Mesendoderm (in vitro differentiated cells): ENCODE results near the gene UNC119B.
A peak's percentile ranks its signal among the peaks of the same experiment; 100 is the strongest.
"Not testable (repeated sequence)": the region's sequence is repeated elsewhere in the genome, so short reads cannot be mapped to it uniquely, and the experiment has no call there.

Experiments used
- DNase-seq: peaks from one replicate; pipeline ENCODE4 v3.0.0; 2013
- H2AK5ac ChIP-seq: 2 replicates; pipeline ENCODE4 v1.6.1; 2013; ENCODE audit warnings: low read length, inconsistent platforms
- H2BK120ac ChIP-seq: 2 replicates; pipeline ENCODE4 v1.6.1; 2013; ENCODE audit warnings: low read depth, mild to moderate bottlenecking, low read length, moderate library complexity, mixed read lengths
- H2BK15ac ChIP-seq: replicated peaks from 2 replicates; pipeline ENCODE4 v1.6.1; 2013; ENCODE audit warnings: low read depth, mild to moderate bottlenecking, moderate library complexity
- H2BK5ac ChIP-seq: 2 replicates; pipeline ENCODE4 v1.6.1; 2013; ENCODE audit warnings: low read length, inconsistent platforms
- H3K18ac ChIP-seq: 2 replicates; pipeline ENCODE4 v1.6.1; 2013; ENCODE audit warnings: mild to moderate bottlenecking, low read length, mixed read lengths
- H3K23ac ChIP-seq: one replicate; pipeline ENCODE4 v1.6.1; 2013; ENCODE audit warnings: low read length
- H3K27ac ChIP-seq: 2 replicates; pipeline ENCODE4 v1.5.1; 2013; ENCODE audit warnings: low read depth, mild to moderate bottlenecking, inconsistent platforms, low read length, moderate library complexity
- H3K27me3 ChIP-seq: 2 replicates; pipeline ENCODE4 v1.6.1; 2013; ENCODE audit warnings: low read length, control low read depth, mild to moderate bottlenecking, inconsistent platforms; ENCODE audit not compliant: insufficient read depth, poor library complexity
- H3K36me3 ChIP-seq: 2 replicates; pipeline ENCODE4 v1.6.1; 2013; ENCODE audit warnings: low read length, inconsistent platforms; ENCODE audit not compliant: control insufficient read depth, insufficient read depth
- H3K4ac ChIP-seq: one replicate; pipeline ENCODE4 v1.6.1; 2013; ENCODE audit warnings: low read depth, mild to moderate bottlenecking, low read length, moderate library complexity
- H3K4me1 ChIP-seq: 2 replicates; pipeline ENCODE4 v1.6.1; 2013; ENCODE audit warnings: low read depth, low read length, inconsistent platforms; ENCODE audit not compliant: control insufficient read depth
- H3K4me2 ChIP-seq: 2 replicates; pipeline ENCODE4 v1.6.1; 2013; ENCODE audit warnings: low read length
- H3K4me3 ChIP-seq: 2 replicates; pipeline ENCODE4 v1.5.1; 2013; ENCODE audit warnings: mild to moderate bottlenecking, low read length
- H3K56ac ChIP-seq: one replicate; pipeline ENCODE4 v1.6.1; 2013; ENCODE audit warnings: low read length
- H3K79me1 ChIP-seq: 2 replicates; pipeline ENCODE4 v1.6.1; 2013; ENCODE audit warnings: low read length, inconsistent platforms
- H3K79me2 ChIP-seq: 2 replicates; pipeline ENCODE4 v1.6.1; 2013; ENCODE audit warnings: mild to moderate bottlenecking, low read length; ENCODE audit not compliant: control insufficient read depth, insufficient read depth
- H3K9ac ChIP-seq: 2 replicates; pipeline ENCODE4 v1.6.1; 2013; ENCODE audit warnings: low read length, inconsistent platforms
- H4K5ac ChIP-seq: one replicate; pipeline ENCODE4 v1.6.1; 2013; ENCODE audit warnings: low read length
- H4K8ac ChIP-seq: one replicate; pipeline ENCODE4 v1.6.1; 2013; ENCODE audit warnings: low read depth, mild to moderate bottlenecking, control low read depth, low read length, moderate library complexity
- WGBS: extraction: QIAGEN DNeasy Blood & Tissue Kit; methylation state at CpG from one replicate; pipeline ENCODE4 v1.1.7; 2013; ENCODE audit warnings: low lambda C conversion rate, missing lambda C conversion rate; ENCODE audit not compliant: insufficient coverage; ENCODE audit errors: extremely low coverage; 5-methylcytosine and 5-hydroxymethylcytosine counted together

The UNC119B gene

DNA sequence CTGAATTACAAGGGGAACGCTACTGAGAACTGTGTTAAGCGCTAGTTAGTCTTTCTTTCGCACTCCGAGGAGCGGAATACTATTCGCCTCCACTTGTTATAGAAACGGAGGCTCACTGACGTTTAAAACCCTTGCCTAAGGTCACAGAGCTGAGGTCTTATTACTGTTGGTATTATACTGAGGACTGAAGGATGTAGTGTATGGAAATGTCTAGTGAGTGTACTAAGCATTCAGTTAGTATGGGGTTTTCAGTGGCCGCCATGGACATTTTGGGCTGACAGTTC lies 16.2 kb downstream of the UNC119B start:
- Histone ChIP-seq H3K27ac (no peak overlapping the region), H2BK15ac (no peak overlapping the region), H2BK5ac (no peak overlapping the region), H2BK120ac (no peak overlapping the region), H3K4me2 (no peak overlapping the region), H3K4me3 (no peak overlapping the region), H3K79me2 (no peaks in the 10 kb centered on the region), H3K4me1 (no peaks in the 10 kb centered on the region), H4K8ac (no peak overlapping the region), H3K27me3 (no peaks in the 10 kb centered on the region), H4K5ac (peak overlapping the region; percentile 95), H3K79me1 (no peaks in the 10 kb centered on the region), H3K56ac (peak overlapping the region; percentile 86), H3K36me3 (peaks cover 6% of the 10 kb centered on the region), H2AK5ac (no peak overlapping the region), H3K23ac (no peak overlapping the region), H3K9ac (peak overlapping the region; percentile 82), H3K4ac (no peak overlapping the region), H3K18ac (no peak overlapping the region)
- no CpG with 5 or more reads among the region's 9 CpGs for WGBS
- DNase-seq: no peak

DNA sequence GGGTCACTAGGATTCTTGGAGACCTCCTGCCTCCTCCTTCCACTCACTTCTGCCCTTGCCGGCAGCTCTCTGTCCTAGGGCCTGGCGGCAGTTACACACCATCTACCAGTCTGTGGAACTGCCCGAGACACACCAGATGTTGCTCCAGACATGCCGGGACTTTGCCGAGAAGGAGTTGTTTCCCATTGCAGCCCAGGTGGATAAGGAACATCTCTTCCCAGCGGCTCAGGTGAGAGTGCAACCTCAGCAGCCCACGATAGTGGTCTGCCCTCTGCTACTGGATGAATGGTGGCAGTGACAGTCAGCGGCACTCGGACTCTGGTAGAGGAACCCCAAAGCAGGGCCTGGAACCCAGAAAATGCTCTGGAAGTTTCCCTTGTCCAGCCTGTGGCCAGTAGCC lies 16.7 kb downstream of the UNC119B start:
- Histone ChIP-seq H4K8ac (no peak overlapping the region), H2BK120ac (no peak overlapping the region), H2BK5ac (no peak overlapping the region), H3K23ac (no peak overlapping the region), H3K9ac (no peak overlapping the region), H3K79me1 (no peaks in the 10 kb centered on the region), H2BK15ac (no peak overlapping the region), H4K5ac (no peak overlapping the region), H3K36me3 (peaks cover 3% of the 10 kb centered on the region), H3K4me2 (no peak overlapping the region), H3K79me2 (no peaks in the 10 kb centered on the region), H3K4me1 (no peaks in the 10 kb centered on the region), H3K56ac (no peak overlapping the region), H3K27me3 (no peaks in the 10 kb centered on the region), H2AK5ac (no peak overlapping the region), H3K27ac (no peak overlapping the region), H3K4me3 (no peak overlapping the region), H3K4ac (no peak overlapping the region), H3K18ac (no peak overlapping the region)
- WGBS: no CpG with 5 or more reads among the region's 9 CpGs
- DNase-seq: no peak

DNA sequence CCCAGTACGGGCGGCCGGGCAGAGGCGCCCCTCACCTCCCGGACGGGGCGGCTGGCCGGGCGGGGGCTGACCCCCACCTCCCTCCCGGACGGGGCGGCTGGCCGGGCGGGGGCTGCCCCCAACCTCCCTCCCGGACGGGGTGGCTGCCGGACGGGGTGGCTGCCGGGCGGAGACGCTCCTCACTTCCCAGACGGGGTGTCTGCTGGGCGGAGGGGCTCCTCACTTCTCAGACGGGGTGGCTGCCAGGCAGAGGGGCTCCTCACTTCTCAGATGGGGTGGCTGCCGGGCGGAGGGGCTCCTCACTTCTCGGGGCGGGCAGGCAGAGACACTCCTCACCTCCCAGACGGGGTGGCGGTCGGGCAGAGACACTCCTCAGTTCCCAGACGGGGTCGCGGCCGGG lies 21.9 kb downstream of the UNC119B start:
- H3K9ac ChIP-seq, H3K4me3 ChIP-seq, H3K56ac ChIP-seq, H3K4me1 ChIP-seq, H3K23ac ChIP-seq, H3K79me1 ChIP-seq, H3K18ac ChIP-seq, H3K36me3 ChIP-seq, H3K27ac ChIP-seq, H4K8ac ChIP-seq, H4K5ac ChIP-seq, H2BK120ac ChIP-seq, H3K27me3 ChIP-seq, H2BK15ac ChIP-seq, DNase-seq, H2BK5ac ChIP-seq, H3K4me2 ChIP-seq, H3K4ac ChIP-seq, H3K79me2 ChIP-seq, H2AK5ac ChIP-seq: not testable (repeated sequence)
- no CpG with 5 or more reads among the region's 35 CpGs for WGBS

DNA sequence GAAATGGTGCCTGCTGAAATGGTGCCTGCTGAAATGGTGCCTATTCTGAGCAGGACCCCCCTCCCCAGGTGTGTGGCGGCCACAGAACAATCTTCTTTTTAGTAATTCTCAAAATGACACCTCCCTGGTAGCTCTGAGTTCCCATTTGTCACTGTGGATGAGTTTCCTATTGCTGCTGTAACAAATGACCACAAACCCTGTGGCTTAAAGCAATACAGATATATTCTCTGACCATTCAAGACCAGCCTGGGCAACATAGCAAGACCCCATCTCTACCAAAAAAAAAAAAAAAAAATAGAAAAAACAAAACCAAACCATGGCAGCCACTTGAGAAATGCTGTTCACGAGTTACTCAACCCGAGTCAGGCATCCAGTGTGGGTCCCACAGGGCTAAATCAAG lies 23.3 kb downstream of the UNC119B start:
- no peaks in the 10 kb centered on the region for H3K36me3 ChIP-seq
- no peak overlapping the region for H3K18ac ChIP-seq
- no peaks in the 10 kb centered on the region for H3K79me2 ChIP-seq
- no peaks in the 10 kb centered on the region for H3K4me1 ChIP-seq
- no peak overlapping the region for H3K4me3 ChIP-seq
- H3K4ac ChIP-seq: no peak overlapping the region
- no peaks in the 10 kb centered on the region for H3K27me3 ChIP-seq
- H3K4me2 ChIP-seq: no peak overlapping the region
- no peak overlapping the region for H3K9ac ChIP-seq
- H3K56ac ChIP-seq: no peak overlapping the region
- no peak for DNase-seq
- no peaks in the 10 kb centered on the region for H3K79me1 ChIP-seq
- no peak overlapping the region for H3K23ac ChIP-seq
- no peak overlapping the region for H3K27ac ChIP-seq
- H2BK120ac ChIP-seq: no peak overlapping the region
- H4K8ac ChIP-seq: no peak overlapping the region
- no CpG with 5 or more reads among the region's 3 CpGs for WGBS
- H2BK15ac ChIP-seq: no peak overlapping the region
- no peak overlapping the region for H2AK5ac ChIP-seq
- H2BK5ac ChIP-seq: no peak overlapping the region
- no peak overlapping the region for H4K5ac ChIP-seq

DNA sequence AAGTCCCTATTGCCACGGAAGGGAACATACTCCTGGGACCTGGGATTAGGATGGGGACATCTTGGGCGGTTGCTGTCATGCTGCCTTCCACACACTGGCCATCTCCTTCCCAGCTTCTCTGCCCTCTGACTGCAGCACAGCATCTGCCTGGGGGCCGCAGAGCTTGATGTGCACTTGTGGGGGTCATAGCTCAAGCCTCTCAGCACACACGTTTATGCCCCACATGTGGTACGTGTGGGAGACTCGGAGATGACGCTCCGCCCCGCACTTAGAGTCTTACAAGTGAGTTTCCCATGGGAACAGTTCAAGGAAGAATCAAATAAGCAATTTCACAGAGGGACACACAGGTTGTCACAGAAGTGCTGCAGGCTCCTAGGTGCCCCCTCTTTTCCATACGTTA lies 24.0 kb downstream of the UNC119B start:
- Histone ChIP-seq H3K4ac (no peak overlapping the region), H2AK5ac (no peak overlapping the region), H3K4me3 (no peak overlapping the region), H2BK120ac (no peak overlapping the region), H3K9ac (no peak overlapping the region), H2BK15ac (no peak overlapping the region), H3K79me2 (no peaks in the 10 kb centered on the region), H3K56ac (no peak overlapping the region), H3K79me1 (no peaks in the 10 kb centered on the region), H3K36me3 (no peaks in the 10 kb centered on the region), H4K5ac (no peak overlapping the region), H3K27me3 (no peaks in the 10 kb centered on the region), H2BK5ac (no peak overlapping the region), H3K4me2 (no peak overlapping the region), H4K8ac (no peak overlapping the region), H3K23ac (no peak overlapping the region), H3K27ac (no peak overlapping the region), H3K4me1 (no peaks in the 10 kb centered on the region), H3K18ac (no peak overlapping the region)
- no CpG with 5 or more reads among the region's 10 CpGs for WGBS
- DNase-seq: no peak

DNA sequence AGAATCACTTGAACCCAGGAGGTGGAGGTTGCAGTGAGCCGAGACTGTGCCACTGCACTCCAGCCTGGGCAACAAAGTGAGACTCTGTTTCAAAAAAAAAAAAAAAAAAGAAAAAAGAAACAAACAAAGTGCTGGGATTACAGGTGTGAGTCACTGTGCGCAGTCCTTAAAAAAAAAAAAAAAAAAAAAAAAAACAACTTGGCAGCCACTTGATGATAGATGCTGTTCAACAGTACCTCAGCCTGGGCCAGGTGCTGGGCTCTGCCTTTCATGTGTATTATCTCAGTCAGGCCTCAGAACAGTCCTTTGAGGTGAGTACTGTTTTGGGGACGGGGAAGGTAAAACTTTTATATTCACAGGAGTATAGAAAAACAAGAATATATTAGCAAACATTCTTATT lies 24.9 kb downstream of the UNC119B start:
- Histone ChIP-seq H3K23ac (no peak overlapping the region), H3K18ac (no peak overlapping the region), H2BK120ac (no peak overlapping the region), H3K4ac (no peak overlapping the region), H3K27ac (no peak overlapping the region), H3K9ac (no peak overlapping the region), H4K5ac (no peak overlapping the region), H4K8ac (no peak overlapping the region), H3K79me1 (no peaks in the 10 kb centered on the region), H3K4me2 (no peak overlapping the region), H3K4me3 (no peak overlapping the region), H3K36me3 (no peaks in the 10 kb centered on the region), H2BK5ac (no peak overlapping the region), H3K79me2 (no peaks in the 10 kb centered on the region), H3K4me1 (no peaks in the 10 kb centered on the region), H2BK15ac (no peak overlapping the region), H3K56ac (no peak overlapping the region), H2AK5ac (no peak overlapping the region), H3K27me3 (no peaks in the 10 kb centered on the region)
- DNase-seq: no peak
- no CpG with 5 or more reads among the region's 3 CpGs for WGBS
